Right lobe of liver (tissue), 6 donors: ENCODE data around the gene FBXO2. TPM values are rescaled to one million over a fixed set of nuclear protein-coding genes. Genes with fewer than 3 reads are reported as not detected.
A peak's percentile ranks its signal among the peaks of the same experiment; 100 is the strongest.

Source experiments
- ATAC-seq, 4 donors: fragments of 200-7000 bp; cut with Tn5 transposase; one replicate each; pipeline ENCODE4 v1.9.1; 2020; ENCODE audit warnings: mild to moderate bottlenecking in 4 of 4, moderate library complexity in 4 of 4
- DNase-seq, 3 donors: peaks; one replicate each; pipeline ENCODE4 v3.0.0-alpha.2; 2020
- H3K27ac ChIP-seq, 3 donors: fragments of 200-600 bp; one replicate each; pipeline ENCODE4 v1.8.0; 2022
- H3K27me3 ChIP-seq, 2 donors: fragments of 200-600 bp; one replicate each; pipeline ENCODE4 v1.8.0; 2022
- H3K36me3 ChIP-seq, 4 donors: fragments of 200-600 bp; sonication (generic) in 1 of 4; one replicate each; pipeline versions ENCODE4 v1.5.1 to v1.8.0; 2017 to 2022; ENCODE audit warnings: control low read depth in 1 of 4
- H3K4me1 ChIP-seq, 4 donors: fragments of 200-600 bp; sonication (generic) in 1 of 4; one replicate each; pipeline versions ENCODE4 v1.5.1 to v1.8.0; 2017 to 2022; ENCODE audit warnings: control low read depth in 1 of 4
- H3K4me3 ChIP-seq, 3 donors: fragments of 200-600 bp; one replicate each; pipeline ENCODE4 v1.8.0; 2022
- H3K9me3 ChIP-seq, 4 donors: fragments of 200-600 bp; sonication (generic) in 1 of 4; one replicate each; pipeline versions ENCODE4 v1.5.1 to v1.8.0; 2017 to 2022; ENCODE audit warnings: control low read depth in 1 of 4
- POLR2A ChIP-seq: fragments of 450-650 bp; IDR thresholded peaks from one replicate; pipeline ENCODE4 v1.6.1; 2017; ENCODE audit warnings: antibody characterized with exemption, mild to moderate bottlenecking
- WGBS: methylation state at CpG from one replicate; pipeline ENCODE4 v1.1.6; 2018; ENCODE audit warnings: low coverage, low lambda C conversion rate; ENCODE audit not compliant: insufficient coverage; ENCODE audit errors: missing lambda C conversion rate; 5-methylcytosine and 5-hydroxymethylcytosine counted together
- intact Hi-C, 2 donors: fragments of 100-400 bp; cut with DNase I; formaldehyde crosslinking; loops; one replicate each; pipeline versions ENCODE4 v1.11.2 to v1.14.1; 2022
- total RNA-seq, 6 experiments: library from RNA; depleted of rRNA in 2 of 6; stranded (reverse); fragments of >200 nt in 2 of 6; fragmentation: NEBNext Ultra II Directional in 3 of 6; extraction: Animal tissue kit (Norgen Biotek cat#: 25700) in 3 of 6; gene quantifications; one replicate each; pipeline versions ENCODE4 v1.1.0 to v1.2.4, GENCODE V29; 2016 to 2023
- TF ChIP-seq, protein P1 (sequence below), 4 donors: fragments of 200-600 bp in 3 of 4; fragments of 450-650 bp in 1 of 4; IDR thresholded peaks; one replicate each; pipeline versions ENCODE4 v1.5.1 to v1.8.0; 2016 to 2022; ENCODE audit warnings: antibody characterized with exemption in 4 of 4, mild to moderate bottlenecking in 2 of 4
- donor health status: DM: no; HTN: yes; CAD: no.
- donor health status: DM: no; HTN: no; CAD: no.
- donor health status: DM: no; HTN: no; CAD: no.
- donor health status: DM: no; HTN: yes; CAD: no.
- donor health status: DM: no; HTN: yes; CAD: no.

FBXO2 gene
- total RNA-seq, 6 experiments from 2014 or later: 6.6 to 23.7 (median 16.0) TPM

DNA sequence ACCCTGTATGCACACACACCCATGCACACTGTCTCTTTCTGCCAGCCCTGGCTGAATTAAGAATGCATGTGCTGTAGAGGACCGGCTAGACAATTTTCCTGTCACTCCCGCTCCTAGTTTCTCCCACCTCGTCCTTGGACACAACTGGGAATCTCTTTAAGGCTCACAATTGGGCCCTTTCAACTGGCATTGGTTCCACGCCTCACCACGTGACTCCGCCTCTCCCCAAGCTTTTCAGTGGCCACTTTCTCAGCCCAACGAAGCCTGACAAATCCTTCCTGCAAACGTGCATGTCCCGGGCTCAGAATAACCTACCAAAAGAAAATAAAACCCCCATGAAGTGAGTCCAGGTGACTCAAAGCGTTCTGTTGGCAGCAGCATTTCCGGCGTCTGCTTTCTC, 33.8 kb downstream of the FBXO2 start:
- DNase-seq (no peak), ATAC-seq (no peak)
- no peaks in the 10 kb centered on the region for H3K36me3 ChIP-seq
- H3K9me3 ChIP-seq: no peaks in the 10 kb centered on the region
- intact Hi-C loops: no loop called here
- 69% methylated on average over 9 of the region's 12 CpGs for WGBS
- no peaks in the 10 kb centered on the region for H3K27me3 ChIP-seq
- no peak for TF ChIP-seq POLR2A
- TF ChIP-seq, protein P1, sequence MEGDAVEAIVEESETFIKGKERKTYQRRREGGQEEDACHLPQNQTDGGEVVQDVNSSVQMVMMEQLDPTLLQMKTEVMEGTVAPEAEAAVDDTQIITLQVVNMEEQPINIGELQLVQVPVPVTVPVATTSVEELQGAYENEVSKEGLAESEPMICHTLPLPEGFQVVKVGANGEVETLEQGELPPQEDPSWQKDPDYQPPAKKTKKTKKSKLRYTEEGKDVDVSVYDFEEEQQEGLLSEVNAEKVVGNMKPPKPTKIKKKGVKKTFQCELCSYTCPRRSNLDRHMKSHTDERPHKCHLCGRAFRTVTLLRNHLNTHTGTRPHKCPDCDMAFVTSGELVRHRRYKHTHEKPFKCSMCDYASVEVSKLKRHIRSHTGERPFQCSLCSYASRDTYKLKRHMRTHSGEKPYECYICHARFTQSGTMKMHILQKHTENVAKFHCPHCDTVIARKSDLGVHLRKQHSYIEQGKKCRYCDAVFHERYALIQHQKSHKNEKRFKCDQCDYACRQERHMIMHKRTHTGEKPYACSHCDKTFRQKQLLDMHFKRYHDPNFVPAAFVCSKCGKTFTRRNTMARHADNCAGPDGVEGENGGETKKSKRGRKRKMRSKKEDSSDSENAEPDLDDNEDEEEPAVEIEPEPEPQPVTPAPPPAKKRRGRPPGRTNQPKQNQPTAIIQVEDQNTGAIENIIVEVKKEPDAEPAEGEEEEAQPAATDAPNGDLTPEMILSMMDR (IDR thresholded peaks at IDR 0.05): no peak
- H3K4me3 ChIP-seq: no peak overlapping the region
- no peaks in the 10 kb centered on the region for H3K4me1 ChIP-seq
- H3K27ac ChIP-seq: no peak overlapping the region

DNA sequence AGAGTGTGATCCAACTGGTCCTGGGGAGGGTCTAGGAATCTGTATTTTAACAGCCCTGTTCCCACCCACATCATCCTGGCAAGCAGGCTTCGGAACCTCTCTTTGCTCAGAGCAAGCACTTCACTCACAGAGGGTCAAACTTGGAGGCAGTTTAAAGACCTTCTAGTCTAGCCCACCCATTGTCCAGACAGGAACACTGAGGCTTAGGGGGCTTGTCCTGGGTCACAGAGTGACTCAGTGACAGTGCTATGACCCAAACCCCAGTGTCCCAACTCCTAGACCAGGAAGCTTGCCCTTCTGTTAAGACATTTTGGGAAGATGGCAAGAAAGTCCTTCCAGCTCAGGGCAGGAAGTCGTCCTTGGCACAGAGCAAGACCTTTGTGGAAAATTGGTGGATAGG, 36.5 kb downstream of the FBXO2 start:
- WGBS: 78% methylated on average over 2 of the region's 2 CpGs
- intact Hi-C loops: no loop called here
- TF ChIP-seq, protein P1 (IDR thresholded peaks at IDR 0.05): no peak
- TF ChIP-seq POLR2A: no peak
- Histone ChIP-seq H3K4me3 (no peak overlapping the region), H3K36me3 (no peaks in the 10 kb centered on the region), H3K27ac (no peak overlapping the region), H3K4me1 (no peaks in the 10 kb centered on the region), H3K27me3 (no peaks in the 10 kb centered on the region), H3K9me3 (no peaks in the 10 kb centered on the region)
- no peak for ATAC-seq
- no peak for DNase-seq

DNA sequence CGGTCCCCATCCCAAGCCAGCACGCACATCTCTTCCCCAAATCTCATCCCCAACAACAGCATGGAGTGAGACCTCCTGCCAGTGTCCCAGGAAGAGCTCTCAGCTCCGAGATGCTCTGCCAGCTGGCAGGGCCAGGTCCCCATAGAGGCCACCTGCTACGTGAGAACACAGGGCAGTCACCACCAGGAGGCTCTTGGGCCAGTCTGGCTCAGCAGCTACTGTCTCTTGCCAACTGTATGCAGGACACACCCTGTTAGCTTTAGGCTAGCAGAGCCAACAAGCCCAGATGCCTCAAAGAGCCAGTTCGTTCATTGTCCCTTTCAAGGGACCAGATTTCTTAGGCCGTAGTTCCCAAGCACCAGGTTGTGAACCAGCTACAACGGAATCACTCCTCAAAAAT, 36.9 kb downstream of the FBXO2 start:
- TF ChIP-seq, protein P1 (IDR thresholded peaks at IDR 0.05): no peak
- no peak for TF ChIP-seq POLR2A
- DNase-seq (no peak), ATAC-seq (peak in 2 of 4 donors; percentile 30 to 67)
- Histone ChIP-seq H3K4me3 (no peak overlapping the region), H3K36me3 (no peaks in the 10 kb centered on the region), H3K9me3 (no peaks in the 10 kb centered on the region), H3K27me3 (no peaks in the 10 kb centered on the region), H3K27ac (no peak overlapping the region), H3K4me1 (no peaks in the 10 kb centered on the region)
- intact Hi-C loops: no loop called here
- WGBS: 80% methylated on average over 1 of the region's 7 CpGs

DNA sequence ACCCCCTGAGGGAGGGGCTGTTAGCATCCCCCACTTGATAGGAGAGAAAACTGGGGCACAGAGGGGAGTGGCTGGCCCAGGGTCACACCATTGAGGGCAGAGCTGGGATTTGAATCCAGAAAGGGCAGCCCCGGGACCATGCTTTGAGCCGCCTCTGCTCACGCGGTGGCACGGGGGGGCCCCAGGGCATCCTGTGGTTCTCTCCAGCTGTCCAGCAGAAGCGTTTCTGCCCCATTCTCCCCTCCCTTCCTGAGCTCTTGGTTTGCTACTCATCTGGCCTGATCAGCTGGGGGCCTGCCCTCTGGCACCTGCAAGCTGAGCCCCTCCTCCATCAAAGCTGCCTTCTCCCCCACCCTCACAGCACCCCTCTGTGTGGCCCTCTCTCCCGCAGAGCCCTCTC, 37.5 kb downstream of the FBXO2 start:
- WGBS: no CpG with 5 or more reads among the region's 7 CpGs
- Histone ChIP-seq H3K4me1 (no peaks in the 10 kb centered on the region), H3K9me3 (no peaks in the 10 kb centered on the region), H3K27ac (no peak overlapping the region), H3K27me3 (no peaks in the 10 kb centered on the region), H3K4me3 (no peak overlapping the region), H3K36me3 (no peaks in the 10 kb centered on the region)
- intact Hi-C loops: no loop called here
- no peak for ATAC-seq
- TF ChIP-seq POLR2A: no peak
- TF ChIP-seq, protein P1 (IDR thresholded peaks at IDR 0.05): no peak
- no peak for DNase-seq

DNA sequence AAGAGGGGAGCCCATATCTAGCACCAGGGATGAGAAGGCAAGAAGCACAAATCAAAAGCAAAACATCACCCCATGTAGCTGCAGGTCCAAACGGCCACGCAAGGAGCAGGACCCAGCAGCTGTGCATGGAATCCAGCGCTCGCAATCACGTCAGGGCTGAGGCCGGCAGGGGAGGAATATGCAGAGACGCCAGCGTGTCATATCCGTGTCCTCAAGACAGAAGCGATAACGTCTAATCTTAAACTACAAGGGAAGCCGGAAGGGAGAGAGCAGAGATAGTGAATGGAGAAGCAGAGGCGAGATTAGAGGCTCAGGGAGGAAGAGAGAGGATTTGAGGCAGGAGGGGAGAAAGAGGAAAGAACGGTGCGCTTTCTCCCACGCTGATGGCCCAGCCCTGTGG, 39.1 kb downstream of the FBXO2 start:
- H3K36me3 ChIP-seq: no peaks in the 10 kb centered on the region
- DNase-seq: no peak
- 38% methylated on average over 16 of the region's 16 CpGs for WGBS
- intact Hi-C loops: no loop called here
- TF ChIP-seq POLR2A: no peak
- TF ChIP-seq, protein P1 (IDR thresholded peaks at IDR 0.05): no peak
- peak; percentile 51 to 72 (median 57) for ATAC-seq
- H3K4me1 ChIP-seq: no peaks in the 10 kb centered on the region
- H3K4me3 ChIP-seq: no peak overlapping the region
- no peaks in the 10 kb centered on the region for H3K9me3 ChIP-seq
- no peak overlapping the region for H3K27ac ChIP-seq
- no peaks in the 10 kb centered on the region for H3K27me3 ChIP-seq
